ENCODE data around the gene USF3. TPM values are rescaled to one million over a fixed set of nuclear protein-coding genes. Genes with fewer than 3 reads are reported as not detected.

Gene USF3
- total and polyA plus RNA-seq, 4 donors = 4.6 to 16.0 (median 11.4) TPM

- 55% methylated on average over 7 of the region's 7 CpGs for WGBS
- Histone ChIP-seq H3K27me3 (ENCODE audit: control insufficient read depth in 4 of 4, insufficient read depth in 4 of 4, low read length in 3 of 4) (no peaks in the 10 kb centered on the region), H3K9ac (ENCODE audit: low read depth in 1 of 2, low read length in 2 of 2) (peak overlapping the region in 1 of 2 donors; percentile 40), H3K36me3 (ENCODE audit: control insufficient read depth in 4 of 4, insufficient read depth in 3 of 4, low read depth in 1 of 4, low read length in 3 of 4) (no peaks in the 10 kb centered on the region), H3K27ac (ENCODE audit: low read depth in 1 of 2, low read length in 2 of 2) (no peak overlapping the region), H3K4me1 (ENCODE audit: control insufficient read depth in 4 of 4, insufficient read depth in 4 of 4, low read length in 3 of 4) (peaks cover 16 to 44% (median 30%) of the 10 kb centered on the region in 4 donors), H3K9me3 (ENCODE audit: control insufficient read depth in 4 of 4, low read length in 3 of 4) (no peaks in the 10 kb centered on the region), H3K4me3 (ENCODE audit: low read depth in 1 of 3, low read length in 3 of 3) (peak overlapping the region in 1 of 3 donors; percentile 22)
- TF ChIP-seq MAX (IDR thresholded peaks at IDR 0.05) (no peak), EGR1 (IDR thresholded peaks at IDR 0.05; ENCODE audit: low read depth in 2 of 2) (no peak), ZBTB33 (IDR thresholded peaks at IDR 0.05) (no peak), YY1 (IDR thresholded peaks at IDR 0.05) (no peak), SP1 (IDR thresholded peaks at IDR 0.05) (no peak), RAD21 (IDR thresholded peaks at IDR 0.05) (no peak), CTCF (IDR thresholded peaks at IDR 0.05; ENCODE audit: low read depth, low read length, missing input control) (no peak), RXRA (IDR thresholded peaks at IDR 0.05) (no peak), FOXA2 (IDR thresholded peaks at IDR 0.05) (no peak), HNF4A (conservative IDR thresholded peaks at IDR 0.05) (no peak), GABPA (IDR thresholded peaks at IDR 0.05 in 1 of 2, conservative IDR thresholded peaks at IDR 0.05 in 1 of 2) (no peak)
- no peak for DNase-seq (ENCODE audit: low spot score)
Observed at GRCh38 chr3:113743006-113743630, 46.7 kb upstream of the USF3 start.

- Histone ChIP-seq H3K27ac (ENCODE audit: low read depth in 1 of 2, low read length in 2 of 2) (no peak overlapping the region), H3K27me3 (ENCODE audit: control insufficient read depth in 4 of 4, insufficient read depth in 4 of 4, low read length in 3 of 4) (no peaks in the 10 kb centered on the region)
- WGBS = 36% methylated on average over 1 of the region's 1 CpG
Observed at GRCh38 chr3:113741620-113742019, 45.2 kb upstream of the USF3 start.

GRCh38 chr3:113741086-113741485 is 44.6 kb upstream of the USF3 start:
- Histone ChIP-seq H3K9ac (ENCODE audit: low read depth in 1 of 2, low read length in 2 of 2) (no peak overlapping the region), H3K27ac (ENCODE audit: low read depth in 1 of 2, low read length in 2 of 2) (no peak overlapping the region), H3K27me3 (ENCODE audit: control insufficient read depth in 4 of 4, insufficient read depth in 4 of 4, low read length in 3 of 4) (no peaks in the 10 kb centered on the region), H3K4me3 (ENCODE audit: low read depth in 1 of 3, low read length in 3 of 3) (no peak overlapping the region), H3K9me3 (ENCODE audit: control insufficient read depth in 4 of 4, low read length in 3 of 4) (no peaks in the 10 kb centered on the region), H3K4me1 (ENCODE audit: control insufficient read depth in 4 of 4, insufficient read depth in 4 of 4, low read length in 3 of 4) (peaks cover 19 to 58% (median 41%) of the 10 kb centered on the region in 4 donors), H3K36me3 (ENCODE audit: control insufficient read depth in 4 of 4, insufficient read depth in 3 of 4, low read depth in 1 of 4, low read length in 3 of 4) (no peaks in the 10 kb centered on the region)
- WGBS = 68% methylated on average over 5 of the region's 5 CpGs
- DNase-seq (ENCODE audit: low spot score) = no peak
- TF ChIP-seq HNF4A (conservative IDR thresholded peaks at IDR 0.05) = no peak
- no peak for TF ChIP-seq YY1 (IDR thresholded peaks at IDR 0.05)
- TF ChIP-seq MAX (IDR thresholded peaks at IDR 0.05) = no peak
- TF ChIP-seq ZBTB33 (IDR thresholded peaks at IDR 0.05) = no peak
- TF ChIP-seq JUND (IDR thresholded peaks at IDR 0.05) = no peak
- TF ChIP-seq FOXA2 (IDR thresholded peaks at IDR 0.05) = no peak
- TF ChIP-seq GABPA (IDR thresholded peaks at IDR 0.05 in 1 of 2, conservative IDR thresholded peaks at IDR 0.05 in 1 of 2) = no peak
- TF ChIP-seq SP1 (IDR thresholded peaks at IDR 0.05) = no peak
- TF ChIP-seq ATF3 (IDR thresholded peaks at IDR 0.05) = no peak
- no peak for TF ChIP-seq EGR1 (IDR thresholded peaks at IDR 0.05; ENCODE audit: low read depth in 2 of 2)

More at GRCh38 chr3:113741620-113742019, 45.2 kb upstream of the USF3 start:
- Histone ChIP-seq H3K9me3 (ENCODE audit: control insufficient read depth in 4 of 4, low read length in 3 of 4) (no peaks in the 10 kb centered on the region), H3K9ac (ENCODE audit: low read depth in 1 of 2, low read length in 2 of 2) (no peak overlapping the region), H3K4me1 (ENCODE audit: control insufficient read depth in 4 of 4, insufficient read depth in 4 of 4, low read length in 3 of 4) (peaks cover 19 to 52% (median 37%) of the 10 kb centered on the region in 4 donors), H3K4me3 (ENCODE audit: low read depth in 1 of 3, low read length in 3 of 3) (no peak overlapping the region), H3K36me3 (ENCODE audit: control insufficient read depth in 4 of 4, insufficient read depth in 3 of 4, low read depth in 1 of 4, low read length in 3 of 4) (no peaks in the 10 kb centered on the region)
- no peak for DNase-seq (ENCODE audit: low spot score)
- TF ChIP-seq GABPA (IDR thresholded peaks at IDR 0.05 in 1 of 2, conservative IDR thresholded peaks at IDR 0.05 in 1 of 2) (no peak), FOXA2 (IDR thresholded peaks at IDR 0.05) (no peak), JUND (IDR thresholded peaks at IDR 0.05) (no peak), YY1 (IDR thresholded peaks at IDR 0.05) (no peak), HNF4A (conservative IDR thresholded peaks at IDR 0.05) (no peak)

Data from liver (tissue), 9 donors.